HepG2 (cell line): ENCODE results near the gene TGM2. TPM values are rescaled to one million over a fixed set of nuclear protein-coding genes. Genes with fewer than 3 reads are reported as not detected.
A peak's percentile ranks its signal among the peaks of the same experiment; 100 is the strongest.

Source experiments
- ATAC-seq: fragments of 200-7000 bp; cut with Tn5 transposase; 3 replicates; pipeline ENCODE4 v1.9.1; 2020; ENCODE audit warnings: mild to moderate bottlenecking, moderate library complexity
- BruUV-seq: library from RNA; stranded (reverse); fragments of 400-500 nt; replicated peaks from 2 replicates; lab custom pipeline; 2021; lab: Mats Ljungman, UMichigan
- CTCF ChIA-PET: fragments of 300-600 bp; formaldehyde crosslinking; extraction: SDS; loops from one replicate; lab custom pipeline; 2021; ENCODE audit warnings: low total read pairs, inconsistent platforms, low intra/inter-chr PET ratio; lab: Yijun Ruan, JAX
- POLR2A ChIA-PET: fragments of 350-600 bp; sonication (Branson Sonifier 250); formaldehyde crosslinking; loops from one replicate; lab custom pipeline; 2020; ENCODE audit warnings: antibody characterized with exemption, inconsistent platforms; lab: Yijun Ruan, JAX
- DNase-seq: peaks from one replicate; pipeline ENCODE4 v3.0.0-alpha.2; 2015; ENCODE audit warnings: low spot score
- FAIRE-seq: peaks from 3 replicates; lab custom pipeline; 2011; peaks lifted over from hg19 to GRCh38; lab: Jason Lieb, UNC
- H2AFZ ChIP-seq: one replicate; pipeline ENCODE4 v1.6.1; 2011; ENCODE audit warnings: low read length, inconsistent platforms
- H3K27ac ChIP-seq: fragments of 300-600 bp; 3 replicates; pipeline ENCODE4 v1.8.0; 2011; ENCODE audit warnings: mixed run types, mild to moderate bottlenecking, mixed read lengths, low read length, inconsistent platforms; ENCODE audit not compliant: insufficient read depth; ENCODE audit errors: extremely low read length
- H3K27me3 ChIP-seq, 2 experiments: fragments of 200-600 bp in 1 of 2; 2 replicates in 1 of 2; 3 replicates in 1 of 2; pipeline versions ENCODE4 v1.6.0 to v1.8.0; 2011; ENCODE audit warnings: low read length in 2 of 2, mild to moderate bottlenecking in 2 of 2, moderate library complexity in 2 of 2, inconsistent platforms in 1 of 2; ENCODE audit not compliant: insufficient read depth in 2 of 2, control insufficient read depth in 1 of 2
- H3K36me3 ChIP-seq, 2 experiments: fragments of 200-600 bp in 1 of 2; replicated peaks in 1 of 2; 2 replicates in 1 of 2; 3 replicates in 1 of 2; pipeline versions ENCODE4 v1.5.1 to v1.8.0; 2011; ENCODE audit warnings: low read length in 2 of 2, inconsistent platforms in 1 of 2; ENCODE audit not compliant: insufficient read depth in 2 of 2, control insufficient read depth in 1 of 2
- H3K4me1 ChIP-seq: 2 replicates; pipeline ENCODE4 v1.5.1; 2012; ENCODE audit warnings: low read length, inconsistent platforms; ENCODE audit not compliant: insufficient read depth
- H3K4me2 ChIP-seq: 2 replicates; pipeline ENCODE4 v1.6.0; 2011; ENCODE audit warnings: low read depth, low read length, inconsistent platforms
- H3K4me3 ChIP-seq, 3 experiments: fragments of 200-600 bp in 1 of 3; sonication (generic), shearing (Covaris generic) in 1 of 3; replicated peaks in 1 of 3; 2 replicates each; pipeline ENCODE4 v1.5.1; 2011 to 2016; ENCODE audit warnings: low read length in 3 of 3, inconsistent platforms in 2 of 3, low read depth in 2 of 3, mild to moderate bottlenecking in 2 of 3, control low read depth in 1 of 3, mixed read lengths in 1 of 3; ENCODE audit not compliant: insufficient read depth in 1 of 3
- H3K79me2 ChIP-seq: one replicate; pipeline ENCODE4 v1.6.1; 2011; ENCODE audit warnings: low read length, inconsistent platforms; ENCODE audit not compliant: insufficient read depth
- H3K9ac ChIP-seq: 2 replicates; pipeline ENCODE4 v1.6.0; 2011; ENCODE audit warnings: mild to moderate bottlenecking, low read depth, low read length, inconsistent platforms; ENCODE audit not compliant: insufficient read depth
- H3K9me3 ChIP-seq: 2 replicates; pipeline ENCODE4 v1.5.1; 2012; ENCODE audit warnings: mild to moderate bottlenecking, low read length
- H4K20me1 ChIP-seq: 2 replicates; pipeline ENCODE4 v1.6.0; 2011; ENCODE audit warnings: inconsistent platforms, mild to moderate bottlenecking, low read length, moderate library complexity; ENCODE audit not compliant: insufficient read depth
- ATF7-NPFF ChIP-seq: sonication (generic); formaldehyde crosslinking; IDR thresholded peaks from 2 replicates; pipeline ENCODE4 v1.8.1; 2023; ENCODE audit warnings: mild to moderate bottlenecking, low read depth, missing genetic modification reagents, moderate library complexity
- HDAC6 ChIP-seq: fragments of 200-600 bp; sonication (generic); IDR thresholded peaks from 2 replicates; pipeline ENCODE4 v1.7.0; 2017; ENCODE audit warnings: mild to moderate bottlenecking, antibody characterized with exemption, low read length, low read depth
- MED8 ChIP-seq: sonication (generic); formaldehyde crosslinking; IDR thresholded peaks from 2 replicates; pipeline ENCODE4 v1.8.1; 2023; ENCODE audit warnings: mild to moderate bottlenecking, missing genetic modification reagents; ENCODE audit not compliant: insufficient replicate concordance
- NBN ChIP-seq: fragments of 450-650 bp; conservative IDR thresholded peaks from 2 replicates; pipeline ENCODE4 v1.6.1; 2017
- WIZ ChIP-seq: sonication (generic); formaldehyde crosslinking; IDR thresholded peaks from 2 replicates; pipeline ENCODE4 v1.5.1; 2020; ENCODE audit warnings: mild to moderate bottlenecking, missing genetic modification reagents
- ZBTB37 ChIP-seq: sonication (generic); formaldehyde crosslinking; IDR thresholded peaks from 2 replicates; pipeline ENCODE4 v1.4.0; 2020; ENCODE audit warnings: mild to moderate bottlenecking, missing genetic modification reagents
- ZBTB38 ChIP-seq: sonication (generic); formaldehyde crosslinking; IDR thresholded peaks from 2 replicates; pipeline ENCODE4 v1.5.1; 2020; ENCODE audit warnings: mild to moderate bottlenecking, missing genetic modification reagents
- ZFP36 ChIP-seq: fragments of 150-350 bp; IDR thresholded peaks from 2 replicates; pipeline ENCODE4 v1.6.1; 2018; ENCODE audit warnings: borderline replicate concordance, low read length, low read depth; ENCODE audit not compliant: partially characterized antibody
- ZIK1 ChIP-seq: sonication (generic); formaldehyde crosslinking; IDR thresholded peaks from 2 replicates; pipeline ENCODE4 v1.5.0; 2020; ENCODE audit warnings: mild to moderate bottlenecking, low read depth, missing genetic modification reagents, borderline replicate concordance
- ZMAT3 ChIP-seq: sonication (generic); formaldehyde crosslinking; conservative IDR thresholded peaks from 2 replicates; pipeline ENCODE4 v1.7.0; 2021; ENCODE audit warnings: missing genetic modification reagents
- ZMYM3 ChIP-seq: sonication (generic); formaldehyde crosslinking; IDR thresholded peaks from 2 replicates; pipeline ENCODE4 v1.5.1; 2020; ENCODE audit warnings: mild to moderate bottlenecking, missing genetic modification reagents
- ZNF30 ChIP-seq: sonication (generic); formaldehyde crosslinking; IDR thresholded peaks from 2 replicates; pipeline ENCODE4 v1.5.0; 2020; ENCODE audit warnings: mild to moderate bottlenecking, missing genetic modification reagents
- ZNF687 ChIP-seq: sonication (generic); formaldehyde crosslinking; IDR thresholded peaks from 2 replicates; pipeline ENCODE4 v1.5.1; 2020; ENCODE audit warnings: mild to moderate bottlenecking, missing genetic modification reagents, moderate library complexity
- WGBS: methylation state at CpG from one replicate; pipeline ENCODE4 v1.1.6; 2017; ENCODE audit warnings: low lambda C conversion rate; 5-methylcytosine and 5-hydroxymethylcytosine counted together
- in situ Hi-C: cut with HindIII; loops from 2 replicates; pipeline ENCODE4 v1.10.0; 2017; ENCODE audit warnings: low pct_unique_long_range_greater_than_20kb; ENCODE audit not compliant: extremely low pct_ligation_motif_present
- intact Hi-C: fragments of 100-400 bp; cut with micrococcal nuclease; formaldehyde crosslinking; loops from one replicate; pipeline ENCODE4 v1.10.0; 2022; ENCODE audit not compliant: unreplicated experiment
- polyA plus RNA-seq, 8 experiments: library from polyadenylated mRNA; depleted of rRNA in 3 of 8; stranded (reverse) in 7 of 8; unstranded in 1 of 8; fragments of >200 nt; fragmentation: Illumina TruSeq in 4 of 8; extraction: Trizol in 4 of 8; gene quantifications; 2 replicates each; pipeline versions ENCODE4 v1.2.1 to v1.2.3, GENCODE V29; 2011 to 2016; ENCODE audit warnings: low read depth in 4 of 8, missing spikeins in 1 of 8, mixed read lengths in 1 of 8; ENCODE audit not compliant: insufficient read depth in 1 of 8
- total RNA-seq, 5 experiments: library from RNA; depleted of rRNA; stranded (reverse); fragments of >200 nt; fragmentation: Illumina TruSeq; extraction: Trizol; gene quantifications; 2 replicates each; pipeline ENCODE4 v1.2.3, GENCODE V29; 2016; ENCODE audit warnings: low read depth in 1 of 5
- TF ChIP-seq, protein P1 (sequence below): sonication (generic); formaldehyde crosslinking; IDR thresholded peaks from 2 replicates; pipeline ENCODE4 v1.4.0; 2020; ENCODE audit warnings: missing genetic modification reagents

Gene TGM2
- total and polyA plus RNA-seq, 2 of the 13 experiments (the other 11 are each of a cell fraction or from before 2014, with no cell fraction given): 4.2 to 46.4 TPM

- H3K9ac ChIP-seq: no peak overlapping the region
- FAIRE-seq (no peak), ATAC-seq (no peak), DNase-seq (no peak)
- intact Hi-C loops: no loop called here
- no TSS peak for BruUV-seq
- H3K27ac ChIP-seq: no peak overlapping the region
- H3K27me3 ChIP-seq: no peaks in the 10 kb centered on the region
- 97% methylated on average over 3 of the region's 3 CpGs for WGBS
- H3K4me1 ChIP-seq: peaks cover 16% of the 10 kb centered on the region
- ChIA-PET CTCF (no interaction called here), POLR2A (interaction anchor here (0.9 to 2.2 kb wide), 3 partner anchors 8 to 118 kb away, joined by 3 to 14 read pairs (median 3); partner anchors contain the start of gene RPRD1B)
- peak; percentile 29 for TF ChIP-seq ZFP36
- TF ChIP-seq ZBTB37 (CRISPR knock-in tag): no peak
- TF ChIP-seq ZMAT3 (CRISPR knock-in tag): no peak
- no peak for TF ChIP-seq WIZ (CRISPR knock-in tag)
- no peak for TF ChIP-seq ATF7-NPFF (CRISPR knock-in tag)
- TF ChIP-seq ZBTB38 (CRISPR knock-in tag): no peak
- TF ChIP-seq NBN: no peak
- TF ChIP-seq MED8: no peak
- no peak for TF ChIP-seq ZNF687 (CRISPR knock-in tag)
- no peak for TF ChIP-seq HDAC6
- TF ChIP-seq ZNF30 (CRISPR knock-in tag): no peak
- no peak for TF ChIP-seq ZIK1 (CRISPR knock-in tag)
- TF ChIP-seq, protein P1, sequence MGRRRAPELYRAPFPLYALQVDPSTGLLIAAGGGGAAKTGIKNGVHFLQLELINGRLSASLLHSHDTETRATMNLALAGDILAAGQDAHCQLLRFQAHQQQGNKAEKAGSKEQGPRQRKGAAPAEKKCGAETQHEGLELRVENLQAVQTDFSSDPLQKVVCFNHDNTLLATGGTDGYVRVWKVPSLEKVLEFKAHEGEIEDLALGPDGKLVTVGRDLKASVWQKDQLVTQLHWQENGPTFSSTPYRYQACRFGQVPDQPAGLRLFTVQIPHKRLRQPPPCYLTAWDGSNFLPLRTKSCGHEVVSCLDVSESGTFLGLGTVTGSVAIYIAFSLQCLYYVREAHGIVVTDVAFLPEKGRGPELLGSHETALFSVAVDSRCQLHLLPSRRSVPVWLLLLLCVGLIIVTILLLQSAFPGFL: 0 out of 2 replicates have a peak, but pooled peaks have one; percentile 40
- peak; percentile 56; the same call in 1 of the 2 replicates for TF ChIP-seq ZMYM3 (CRISPR knock-in tag)
- H3K36me3 ChIP-seq: peaks cover 11 to 19% of the 10 kb centered on the region in 2 experiments
- no peak overlapping the region for H3K4me3 ChIP-seq
- in situ Hi-C loops: no loop called here
- no peaks in the 10 kb centered on the region for H3K9me3 ChIP-seq
- H2AFZ ChIP-seq: no peak overlapping the region
- H4K20me1 ChIP-seq: no peaks in the 10 kb centered on the region
- H3K4me2 ChIP-seq: no peak overlapping the region
- no peaks in the 10 kb centered on the region for H3K79me2 ChIP-seq
Measured at GRCh38 chr20:38151455-38151854, 13.6 kb downstream of the TGM2 start.
